Thyroid gland (tissue), 4 donors: ENCODE measurements around the gene NUDT3. TPM values are rescaled to one million over a fixed set of nuclear protein-coding genes. Genes with fewer than 3 reads are reported as not detected.
A peak's percentile ranks its signal among the peaks of the same experiment; 100 is the strongest.

ENCODE experiments used
- DNase-seq, 2 donors: peaks; one replicate each; pipeline ENCODE4 v3.0.0-alpha.2; 2019
- H3K27ac ChIP-seq, 3 donors: fragments of 200-600 bp; sonication (generic); 1 replicate in 2 of 3; 2 replicates in 1 of 3; pipeline ENCODE4 v1.5.1; 2016 to 2019; ENCODE audit warnings: mild to moderate bottlenecking in 1 of 3, moderate library complexity in 1 of 3
- H3K27me3 ChIP-seq: fragments of 200-600 bp; sonication (generic); one replicate; pipeline ENCODE4 v1.5.1; 2019
- H3K36me3 ChIP-seq, 2 donors: fragments of 200-600 bp; sonication (generic); one replicate each; pipeline ENCODE4 v1.5.1; 2016 to 2019
- H3K4me1 ChIP-seq, 2 donors: fragments of 200-600 bp; sonication (generic); one replicate each; pipeline ENCODE4 v1.5.1; 2017 to 2019
- H3K4me3 ChIP-seq, 3 donors: fragments of 200-600 bp; sonication (generic); replicated peaks in 1 of 3; 1 replicate in 2 of 3; 2 replicates in 1 of 3; pipeline ENCODE4 v1.5.1; 2016; ENCODE audit warnings: mild to moderate bottlenecking in 1 of 3
- H3K9me3 ChIP-seq: fragments of 200-600 bp; sonication (generic); one replicate; pipeline ENCODE4 v1.5.1; 2017
- POLR2A ChIP-seq, 2 donors: fragments of 450-650 bp; IDR thresholded peaks; one replicate each; pipeline ENCODE4 v1.6.1; 2017; ENCODE audit warnings: antibody characterized with exemption in 2 of 2, mild to moderate bottlenecking in 2 of 2, moderate library complexity in 1 of 2
- WGBS, 2 donors: methylation state at CpG; one replicate each; pipeline ENCODE4 v1.1.5; 2017; 5-methylcytosine and 5-hydroxymethylcytosine counted together
- intact Hi-C: fragments of 100-400 bp; cut with DNase I; formaldehyde crosslinking; loops from one replicate; pipeline ENCODE4 v1.15.1; 2023
- total RNA-seq, 4 donors: library from RNA; depleted of rRNA; stranded (reverse); fragments of >200 nt; gene quantifications; one replicate each; pipeline ENCODE4 v1.2.3, GENCODE V29; 2016
- TF ChIP-seq, protein P1 (sequence below), 6 experiments: fragments of 200-600 bp in 3 of 6; fragments of 450-650 bp in 3 of 6; sonication (generic) in 3 of 6; IDR thresholded peaks; one replicate each; pipeline ENCODE4 v1.5.1; 2016 to 2019; ENCODE audit warnings: antibody characterized with exemption in 6 of 6, mild to moderate bottlenecking in 2 of 6, inconsistent platforms in 1 of 6, moderate library complexity in 1 of 6

The NUDT3 gene
- total RNA-seq, 4 donors from 2014 or later = 68.1 to 98.9 (median 75.5) TPM

DNA sequence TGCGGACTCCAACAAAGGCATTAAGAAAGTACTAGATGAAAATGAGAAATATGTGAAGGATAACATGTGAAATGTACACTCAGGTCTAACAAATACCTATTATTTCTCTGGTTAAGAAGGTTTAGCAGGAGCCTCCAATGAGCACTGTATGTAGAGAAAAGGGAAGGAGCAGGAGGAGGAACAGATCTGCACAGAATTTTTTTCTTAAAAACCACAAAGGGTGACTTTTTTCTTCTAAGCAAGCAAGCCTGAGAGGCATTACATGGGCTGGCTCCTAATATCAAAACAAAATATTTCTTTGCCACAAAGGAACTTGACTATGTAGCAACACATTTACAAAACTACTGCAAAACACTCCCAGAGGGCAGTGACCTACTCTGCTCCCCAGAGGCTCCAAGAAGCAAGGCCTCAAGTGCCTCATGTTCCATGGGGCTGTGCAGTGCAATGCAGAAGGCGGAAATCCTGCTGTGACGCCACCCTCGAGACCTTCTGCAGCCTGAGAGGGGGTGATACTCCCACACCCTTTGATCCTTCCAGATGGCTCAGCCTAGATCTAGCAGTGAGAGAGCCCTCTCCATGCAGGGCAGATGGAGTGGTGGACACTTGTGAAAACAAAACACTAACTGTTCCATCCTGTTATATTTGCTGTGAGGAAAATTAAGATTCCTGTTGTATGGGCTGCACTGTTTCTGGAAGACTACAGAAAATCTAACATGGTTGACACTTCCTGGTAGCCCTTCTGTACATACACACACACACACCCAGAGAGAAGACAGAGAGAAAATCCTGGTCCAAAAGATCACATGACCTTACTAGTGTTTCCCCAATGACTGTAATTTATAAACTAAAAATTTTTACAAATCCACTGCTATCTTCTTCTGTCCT, 107.7 kb downstream of the NUDT3 start:
- no peaks in the 10 kb centered on the region for H3K27me3 ChIP-seq
- H3K4me1 ChIP-seq = peaks cover 0 to 18% of the 10 kb centered on the region in 2 donors
- TF ChIP-seq POLR2A (IDR thresholded peaks at IDR 0.05) = no peak
- TF ChIP-seq, protein P1, sequence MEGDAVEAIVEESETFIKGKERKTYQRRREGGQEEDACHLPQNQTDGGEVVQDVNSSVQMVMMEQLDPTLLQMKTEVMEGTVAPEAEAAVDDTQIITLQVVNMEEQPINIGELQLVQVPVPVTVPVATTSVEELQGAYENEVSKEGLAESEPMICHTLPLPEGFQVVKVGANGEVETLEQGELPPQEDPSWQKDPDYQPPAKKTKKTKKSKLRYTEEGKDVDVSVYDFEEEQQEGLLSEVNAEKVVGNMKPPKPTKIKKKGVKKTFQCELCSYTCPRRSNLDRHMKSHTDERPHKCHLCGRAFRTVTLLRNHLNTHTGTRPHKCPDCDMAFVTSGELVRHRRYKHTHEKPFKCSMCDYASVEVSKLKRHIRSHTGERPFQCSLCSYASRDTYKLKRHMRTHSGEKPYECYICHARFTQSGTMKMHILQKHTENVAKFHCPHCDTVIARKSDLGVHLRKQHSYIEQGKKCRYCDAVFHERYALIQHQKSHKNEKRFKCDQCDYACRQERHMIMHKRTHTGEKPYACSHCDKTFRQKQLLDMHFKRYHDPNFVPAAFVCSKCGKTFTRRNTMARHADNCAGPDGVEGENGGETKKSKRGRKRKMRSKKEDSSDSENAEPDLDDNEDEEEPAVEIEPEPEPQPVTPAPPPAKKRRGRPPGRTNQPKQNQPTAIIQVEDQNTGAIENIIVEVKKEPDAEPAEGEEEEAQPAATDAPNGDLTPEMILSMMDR (IDR thresholded peaks at IDR 0.05) = no peak
- no peaks in the 10 kb centered on the region for H3K9me3 ChIP-seq
- peak in 1 of 2 donors; percentile 12 for DNase-seq
- no peak overlapping the region for H3K4me3 ChIP-seq
- intact Hi-C loops = no loop called here
- no peaks in the 10 kb centered on the region for H3K36me3 ChIP-seq
- H3K27ac ChIP-seq = no peak overlapping the region
- 72 to 87% methylated on average over 3 to 4 of the region's 4 CpGs for WGBS, 2 donors

DNA sequence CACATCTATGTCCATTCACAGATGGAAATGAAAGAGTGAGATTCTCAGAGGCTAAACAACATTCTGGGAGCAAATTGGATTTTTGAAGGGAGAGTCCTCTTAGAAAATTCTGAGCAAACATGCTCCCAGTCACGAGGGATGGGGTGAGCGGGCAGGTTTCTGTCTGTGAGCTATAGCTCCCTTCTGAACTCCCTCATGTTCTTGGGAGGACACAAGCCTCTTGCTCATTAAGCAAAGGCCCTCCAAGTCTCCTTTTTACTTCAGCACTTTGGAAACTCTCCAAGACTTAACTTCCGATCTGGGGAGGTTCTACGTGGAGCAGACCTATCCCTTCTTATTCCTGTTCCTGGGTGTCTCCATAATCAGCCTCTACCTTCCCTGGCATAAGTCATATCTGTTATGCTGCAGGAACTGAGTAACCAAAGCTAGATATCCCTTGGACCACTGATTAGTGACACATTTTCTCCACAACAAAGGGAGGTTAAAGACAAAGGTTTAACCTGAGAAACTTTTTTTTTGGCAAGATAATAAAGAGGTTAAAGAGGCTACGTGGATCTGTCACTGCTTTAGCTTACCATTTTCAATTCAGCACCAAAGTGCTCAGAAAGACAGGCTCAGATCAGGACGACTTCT, 110.7 kb downstream of the NUDT3 start:
- no peak for DNase-seq
- 79 to 82% methylated on average over 6 of the region's 6 CpGs for WGBS, 2 donors
- Histone ChIP-seq H3K4me3 (no peak overlapping the region), H3K9me3 (no peaks in the 10 kb centered on the region), H3K36me3 (peaks cover 0 to 2% of the 10 kb centered on the region in 2 donors), H3K4me1 (peaks cover 0 to 6% of the 10 kb centered on the region in 2 donors), H3K27ac (no peak overlapping the region), H3K27me3 (no peaks in the 10 kb centered on the region)
- intact Hi-C loops = no loop called here
- no peak for TF ChIP-seq POLR2A (IDR thresholded peaks at IDR 0.05)
- TF ChIP-seq, protein P1 (IDR thresholded peaks at IDR 0.05) = no peak

- Histone ChIP-seq H3K27me3 (no peaks in the 10 kb centered on the region), H3K4me3 (no peak overlapping the region), H3K27ac (no peak overlapping the region), H3K4me1 (peaks cover 0 to 6% of the 10 kb centered on the region in 2 donors), H3K36me3 (peaks cover 0 to 2% of the 10 kb centered on the region in 2 donors), H3K9me3 (no peaks in the 10 kb centered on the region)
- DNase-seq = no peak
- 89 to 100% methylated on average over 4 of the region's 4 CpGs for WGBS, 2 donors
- TF ChIP-seq, protein P1 (IDR thresholded peaks at IDR 0.05) = no peak
- TF ChIP-seq POLR2A (IDR thresholded peaks at IDR 0.05) = no peak
- intact Hi-C loops = no loop called here
Observed at GRCh38 chr6:34280216-34280615, 112.3 kb downstream of the NUDT3 start.

GRCh38 chr6:34278833-34279232, 113.6 kb downstream of the NUDT3 start:
- no peak overlapping the region for H3K4me3 ChIP-seq
- H3K27ac ChIP-seq = no peak overlapping the region
- TF ChIP-seq, protein P1 (IDR thresholded peaks at IDR 0.05) = no peak
- TF ChIP-seq POLR2A (IDR thresholded peaks at IDR 0.05) = no peak
- H3K27me3 ChIP-seq = no peaks in the 10 kb centered on the region
- intact Hi-C loops = no loop called here
- H3K9me3 ChIP-seq = no peaks in the 10 kb centered on the region
- peaks cover 0 to 2% of the 10 kb centered on the region in 2 donors for H3K36me3 ChIP-seq
- WGBS, 2 donors = 75 to 86% methylated on average over 4 to 5 of the region's 5 CpGs
- no peak for DNase-seq
- no peaks in the 10 kb centered on the region for H3K4me1 ChIP-seq

GRCh38 chr6:34277763-34278112, 114.7 kb downstream of the NUDT3 start:
- intact Hi-C loops = no loop called here
- no peak overlapping the region for H3K27ac ChIP-seq
- peaks cover 0 to 2% of the 10 kb centered on the region in 2 donors for H3K36me3 ChIP-seq
- H3K4me1 ChIP-seq = no peaks in the 10 kb centered on the region
- H3K27me3 ChIP-seq = no peaks in the 10 kb centered on the region
- TF ChIP-seq, protein P1 (IDR thresholded peaks at IDR 0.05) = no peak
- TF ChIP-seq POLR2A (IDR thresholded peaks at IDR 0.05) = no peak
- WGBS, 2 donors = 91 to 94% methylated on average over 4 of the region's 4 CpGs
- H3K4me3 ChIP-seq = no peak overlapping the region
- no peaks in the 10 kb centered on the region for H3K9me3 ChIP-seq
- no peak for DNase-seq
